Amniotic stem cell (primary cell): Measurements from ENCODE around the gene LAMA2.

ENCODE experiments used
- DNase-seq: peaks from one replicate; lab custom pipeline; 2025; lab: John Stamatoyannopoulos, UW

Gene LAMA2

GRCh38 chr6:129364037-129364436, 481.1 kb downstream of the LAMA2 start:
- DNase-seq: no peak

DNA sequence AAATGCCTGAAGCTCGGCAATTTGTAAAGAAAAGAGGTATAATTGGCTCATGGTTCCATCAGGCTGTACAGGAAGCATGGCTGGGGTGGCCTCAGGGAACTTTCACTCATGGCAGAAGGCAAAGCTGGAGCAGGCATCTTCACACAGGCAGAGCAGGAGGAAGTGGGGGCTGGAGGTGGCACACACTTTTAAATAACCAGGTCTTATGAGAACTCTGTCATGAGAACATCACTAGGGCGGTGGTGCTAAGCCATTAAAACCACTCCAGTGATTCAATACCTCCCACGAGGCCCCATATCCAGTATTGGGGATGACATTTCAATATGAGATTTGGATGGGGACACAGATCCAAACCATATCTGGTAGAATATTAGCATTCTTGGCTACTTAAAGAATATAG, 481.8 kb downstream of the LAMA2 start:
- no peak for DNase-seq

DNA sequence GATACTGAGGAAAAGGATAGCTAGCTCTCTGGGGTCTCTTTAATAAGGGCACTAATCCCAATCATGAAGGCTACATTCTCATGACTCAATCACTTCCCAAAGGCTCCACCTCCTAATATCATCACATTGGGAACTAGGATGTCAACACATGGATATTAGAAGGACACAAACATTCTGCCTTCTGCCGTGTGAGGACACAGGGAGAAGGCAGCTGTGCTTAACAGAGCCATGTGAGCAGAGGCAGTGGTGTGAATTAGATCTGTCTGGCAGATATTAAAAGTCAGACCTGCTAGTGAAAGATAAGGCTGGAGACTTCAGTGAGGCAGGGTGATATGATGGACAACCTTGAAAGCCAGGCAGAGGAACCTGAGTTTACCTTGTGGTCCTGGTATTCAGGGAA, 485.1 kb downstream of the LAMA2 start:
- DNase-seq: no peak

DNA sequence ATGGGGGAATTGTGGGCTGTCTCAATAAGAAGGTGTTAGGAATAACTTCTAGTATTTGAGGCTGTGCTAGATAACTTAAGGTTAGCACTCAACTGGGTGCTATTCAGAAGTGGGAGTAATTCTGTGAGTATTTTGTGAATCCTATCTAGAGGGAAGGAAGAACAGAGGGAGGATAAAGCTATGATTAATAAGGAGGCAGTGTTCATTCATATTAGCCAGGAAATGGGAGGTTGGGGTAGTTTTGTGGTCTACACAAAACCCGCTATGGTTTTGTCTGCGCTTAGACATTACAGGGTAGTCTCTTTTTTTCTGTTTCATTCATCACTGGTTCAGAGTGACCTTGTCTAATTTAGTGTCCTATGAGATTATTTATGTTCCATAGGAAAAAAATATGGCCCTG, 486.0 kb downstream of the LAMA2 start:
- DNase-seq: no peak

- DNase-seq: no peak
Observed at GRCh38 chr6:129369737-129370136, 486.8 kb downstream of the LAMA2 start.

DNA sequence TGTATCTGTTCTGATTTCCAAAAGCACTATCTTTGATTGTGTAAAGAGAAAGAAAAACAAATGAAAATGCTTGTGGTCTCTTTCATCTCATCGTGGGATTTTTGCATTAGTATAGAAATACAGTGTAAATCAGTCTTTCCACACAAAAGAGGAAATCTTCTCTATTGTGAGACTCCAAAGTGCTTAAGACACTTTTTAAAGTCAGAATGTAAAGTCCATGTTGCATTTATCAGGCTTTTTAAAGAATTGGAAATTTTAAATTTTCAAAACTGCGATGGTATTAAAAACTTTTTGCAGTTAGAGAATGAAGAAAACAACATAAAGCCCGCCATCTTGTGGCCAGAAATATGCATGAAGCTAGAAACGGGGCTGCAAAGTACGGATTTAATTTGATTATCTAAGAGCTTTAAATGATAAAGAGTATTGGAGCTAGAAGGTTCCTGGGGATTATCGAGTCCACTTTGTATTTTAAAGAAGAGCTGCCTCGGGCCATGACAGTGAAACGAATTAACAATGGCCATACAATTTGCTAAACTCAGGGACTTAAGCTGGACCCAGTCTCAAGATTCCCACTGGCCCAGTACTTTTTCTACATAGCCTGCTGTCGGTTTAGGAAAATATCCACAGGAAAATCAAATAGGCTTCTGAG, 487.5 kb downstream of the LAMA2 start:
- DNase-seq: peak; percentile 4

DNA sequence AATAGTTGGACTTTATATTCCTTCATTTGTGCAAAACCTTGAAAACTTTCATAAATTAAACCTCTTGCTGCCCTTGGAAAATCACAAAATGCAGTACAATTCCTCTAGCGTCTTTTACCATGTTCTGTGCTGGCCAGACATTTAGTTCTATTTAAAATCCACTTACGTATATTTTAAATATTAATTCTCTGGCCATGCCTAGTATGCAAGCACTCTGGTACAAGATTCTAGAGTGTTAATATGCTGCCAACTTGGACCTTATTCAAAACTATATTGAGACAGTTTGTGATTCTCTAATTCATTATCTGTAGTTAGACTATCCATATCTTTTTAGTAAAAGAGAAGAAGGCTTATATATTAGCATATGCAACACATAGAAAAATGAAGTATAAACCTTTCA, 498.9 kb downstream of the LAMA2 start:
- no peak for DNase-seq

GRCh38 chr6:129382916-129383315, 500.0 kb downstream of the LAMA2 start:
- no peak for DNase-seq

- no peak for DNase-seq
Observed at GRCh38 chr6:129385117-129385516, 502.2 kb downstream of the LAMA2 start.

DNA sequence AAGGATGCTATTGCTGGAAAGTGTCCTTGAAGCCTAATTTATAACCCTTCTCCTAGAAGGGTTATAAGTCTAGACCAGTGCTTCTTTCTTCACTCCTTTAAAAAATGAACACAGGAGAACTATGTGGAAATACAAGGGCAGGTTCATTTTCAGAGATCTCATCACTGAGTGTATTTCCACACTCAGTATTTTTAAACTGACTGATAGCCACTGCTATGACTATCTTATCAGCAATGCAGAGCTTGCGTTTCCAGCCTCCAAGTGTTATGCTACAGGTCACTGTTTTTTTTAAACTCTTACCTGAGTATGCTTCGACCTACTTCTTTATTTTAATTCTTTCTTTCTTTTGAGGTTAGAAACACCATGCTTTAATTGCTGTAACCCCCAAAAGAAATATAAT, 508.0 kb downstream of the LAMA2 start:
- DNase-seq: no peak

DNA sequence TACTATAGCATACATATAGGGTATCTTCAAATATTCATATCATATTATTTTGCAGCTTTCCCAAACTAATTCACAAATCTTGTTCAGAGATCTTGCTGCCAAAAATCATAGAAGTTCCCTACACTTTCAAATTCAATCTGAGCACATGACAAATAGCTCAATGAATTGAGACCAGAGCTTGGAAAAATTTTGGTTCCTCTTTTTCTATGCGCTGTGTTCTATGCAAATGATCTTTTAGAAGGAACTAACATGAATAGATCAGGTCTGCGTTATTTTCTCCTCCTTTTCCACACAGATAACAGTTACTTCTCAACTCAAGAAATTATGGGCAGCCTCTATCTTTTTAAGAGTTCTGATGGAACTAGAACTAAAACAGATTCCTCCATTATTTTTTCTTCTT, 510.7 kb downstream of the LAMA2 start:
- DNase-seq: no peak

DNA sequence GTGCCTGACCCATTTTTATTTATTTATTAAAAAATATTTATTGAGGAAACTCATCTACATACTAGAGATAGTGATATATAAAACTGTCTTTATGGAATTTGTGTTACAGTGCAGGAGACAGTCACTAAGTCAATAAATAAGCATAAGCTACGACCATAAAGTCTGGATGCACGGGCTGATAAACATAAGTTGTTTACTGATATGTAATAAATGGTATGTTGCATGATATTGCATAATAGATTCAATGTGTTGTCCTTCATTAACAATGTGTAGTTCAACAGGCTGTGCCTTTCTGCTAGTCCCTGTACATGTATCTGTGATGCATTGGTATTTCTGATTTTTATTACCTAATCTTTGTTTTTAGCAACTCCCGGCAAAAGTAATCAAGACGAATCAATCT, 515.8 kb downstream of the LAMA2 start:
- DNase-seq: no peak

DNA sequence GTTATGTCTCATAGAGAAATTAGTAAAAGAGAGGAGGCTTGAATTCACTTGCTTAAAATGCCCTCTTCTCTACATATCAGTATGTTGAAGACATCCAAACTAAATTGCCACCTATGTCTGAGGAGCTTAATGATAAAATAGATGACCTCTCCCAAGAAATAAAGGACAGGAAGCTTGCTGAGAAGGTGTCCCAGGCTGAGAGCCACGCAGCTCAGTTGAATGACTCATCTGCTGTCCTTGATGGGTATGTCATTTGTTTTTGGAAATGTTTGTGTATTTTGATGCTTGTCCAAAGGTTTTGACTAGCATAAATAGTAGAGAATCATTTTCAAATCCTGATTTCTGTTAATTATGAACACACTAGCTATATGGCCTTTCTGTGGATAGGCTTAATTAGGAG, 519.3 kb downstream of the LAMA2 start:
- DNase-seq: no peak

DNA sequence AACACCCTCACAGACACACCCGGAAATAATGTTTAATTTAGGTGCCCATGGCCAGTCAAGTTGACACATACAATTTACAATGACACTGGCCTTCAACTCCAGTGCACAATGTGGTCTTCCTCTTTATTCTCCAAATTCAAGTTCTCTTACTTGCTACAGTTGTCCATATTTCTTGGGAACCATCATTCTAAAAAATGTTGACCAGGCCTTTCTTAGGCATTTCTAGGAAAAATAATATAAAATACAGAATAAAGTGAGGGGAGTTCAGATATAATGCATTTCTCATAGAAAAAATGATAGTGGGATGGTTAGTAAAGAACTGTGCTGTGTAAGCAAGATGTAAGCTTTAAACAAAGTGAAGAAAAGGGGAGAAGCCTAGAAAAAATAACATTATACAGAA, 528.2 kb downstream of the LAMA2 start:
- no peak for DNase-seq

DNA sequence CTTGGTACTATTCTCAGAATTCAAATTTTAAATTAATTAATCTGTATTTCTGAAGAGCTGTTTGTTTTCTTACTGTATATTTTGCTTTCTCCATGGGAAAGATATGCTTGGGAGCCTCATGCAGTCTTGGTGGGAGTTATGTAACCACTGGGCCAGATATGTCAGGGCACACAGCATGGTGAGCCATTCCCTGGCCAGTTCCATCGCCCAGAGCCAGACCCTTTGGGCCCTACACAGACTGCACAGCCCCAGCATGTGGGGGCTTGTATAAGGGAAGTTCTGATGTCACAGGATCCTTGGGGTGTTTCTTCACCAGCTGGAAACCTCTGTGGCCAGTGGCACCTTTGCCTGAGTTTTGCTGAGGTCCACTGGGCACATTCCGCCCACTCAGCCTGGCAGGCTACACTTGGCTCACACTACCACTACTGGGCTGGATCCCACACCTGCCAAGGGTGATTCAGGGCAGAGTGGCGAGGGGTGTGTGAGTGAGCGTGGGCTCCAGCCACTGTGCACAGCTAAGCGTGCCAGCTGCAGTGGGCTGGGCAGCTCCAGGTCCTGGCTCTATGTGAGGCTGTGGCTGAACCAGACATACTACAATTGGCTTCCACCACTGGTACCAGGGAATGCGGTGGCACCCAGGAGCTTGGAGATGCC, 533.5 kb downstream of the LAMA2 start:
- DNase-seq: no peak

DNA sequence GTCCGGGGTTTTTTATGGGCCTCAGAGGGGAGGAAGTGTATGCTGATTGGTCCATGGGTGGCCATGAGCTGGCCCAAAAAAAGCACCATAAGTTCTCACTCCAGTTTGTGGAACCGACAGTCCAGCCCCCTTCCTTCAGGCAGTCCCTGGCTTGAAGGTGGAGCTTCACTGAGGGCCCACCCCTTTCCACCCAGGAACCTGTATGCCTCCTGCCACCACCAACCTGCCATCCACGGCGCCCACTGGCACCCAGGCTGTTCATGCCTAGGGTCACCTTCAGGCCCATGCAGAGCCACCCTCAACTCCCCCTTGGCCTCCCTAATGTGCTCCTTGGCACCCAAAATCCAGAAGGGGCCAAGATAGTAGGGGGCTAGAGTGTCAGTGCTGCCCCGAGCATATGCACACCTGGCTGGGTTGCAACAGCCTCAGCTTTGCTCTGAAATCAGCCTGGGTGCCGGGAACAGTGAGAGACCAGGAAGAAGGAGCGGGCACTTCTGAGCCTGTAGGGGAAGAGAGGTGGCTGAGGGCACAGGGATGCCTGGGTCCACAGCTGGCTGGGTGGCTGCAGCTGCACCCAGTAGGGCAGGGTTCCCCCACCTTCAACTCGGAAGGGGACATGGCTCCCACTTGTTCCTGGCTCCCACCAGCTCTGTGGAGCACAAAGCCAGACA, 534.6 kb downstream of the LAMA2 start:
- DNase-seq: no peak

GRCh38 chr6:129419324-129419723, 536.4 kb downstream of the LAMA2 start:
- DNase-seq: no peak

GRCh38 chr6:129426343-129426742, 543.4 kb downstream of the LAMA2 start:
- DNase-seq: no peak

DNA sequence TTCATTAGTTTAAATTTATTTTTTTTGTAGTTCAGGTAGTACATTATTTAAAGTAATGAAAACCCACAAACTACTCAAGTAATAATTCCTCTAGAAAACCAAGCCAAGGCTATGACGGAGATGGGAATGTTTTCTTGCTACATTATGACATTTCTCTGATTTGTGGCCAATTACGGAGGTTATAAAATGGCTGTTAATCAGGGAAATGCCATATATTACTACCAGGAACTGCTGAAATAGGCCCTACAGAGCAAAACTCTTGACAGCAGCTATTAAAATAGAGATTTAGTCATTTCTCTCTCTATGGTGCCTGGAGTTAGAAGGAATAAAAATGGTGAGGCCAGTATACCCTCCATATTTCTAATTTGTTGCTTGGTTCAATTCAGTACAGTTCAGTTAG, 547.0 kb downstream of the LAMA2 start:
- DNase-seq: no peak

DNA sequence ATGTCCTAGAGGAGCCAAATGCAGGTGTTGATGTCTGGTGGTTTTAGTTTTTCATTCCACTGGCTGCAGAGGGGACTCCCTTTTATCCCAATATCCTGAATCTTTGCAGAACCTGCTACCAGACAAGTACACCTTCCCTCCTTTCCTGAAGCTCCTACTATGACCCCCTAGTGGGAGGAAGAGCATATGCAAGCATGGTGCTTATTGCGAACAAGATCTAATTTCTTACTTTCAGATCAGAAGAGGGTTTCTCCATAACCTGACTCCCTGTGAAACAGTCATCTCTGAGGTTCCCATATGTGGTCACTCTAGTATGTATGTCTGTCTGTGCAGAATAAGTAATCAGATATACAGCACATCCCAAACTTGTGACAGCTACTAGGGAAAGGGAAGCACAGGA, 549.8 kb downstream of the LAMA2 start:
- no peak for DNase-seq

DNA sequence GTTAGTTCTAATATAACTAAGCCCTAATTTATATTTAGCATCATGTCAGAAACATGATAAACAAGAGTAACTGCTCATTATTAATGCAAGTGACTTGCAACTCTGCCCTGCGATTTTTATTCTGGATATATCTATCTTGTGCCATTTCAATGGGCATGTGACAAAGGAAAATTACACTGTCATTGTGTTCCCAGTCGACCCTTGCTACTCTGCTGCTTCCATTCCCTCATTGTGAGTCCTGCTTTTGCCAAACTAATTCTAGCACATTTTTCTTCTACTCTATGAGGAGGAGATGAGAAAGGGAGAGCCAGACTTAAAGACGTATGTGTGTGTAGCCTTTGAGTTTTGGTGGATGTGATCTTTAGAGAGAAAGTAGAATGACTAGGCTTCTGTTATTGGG, 551.2 kb downstream of the LAMA2 start:
- no peak for DNase-seq

DNA sequence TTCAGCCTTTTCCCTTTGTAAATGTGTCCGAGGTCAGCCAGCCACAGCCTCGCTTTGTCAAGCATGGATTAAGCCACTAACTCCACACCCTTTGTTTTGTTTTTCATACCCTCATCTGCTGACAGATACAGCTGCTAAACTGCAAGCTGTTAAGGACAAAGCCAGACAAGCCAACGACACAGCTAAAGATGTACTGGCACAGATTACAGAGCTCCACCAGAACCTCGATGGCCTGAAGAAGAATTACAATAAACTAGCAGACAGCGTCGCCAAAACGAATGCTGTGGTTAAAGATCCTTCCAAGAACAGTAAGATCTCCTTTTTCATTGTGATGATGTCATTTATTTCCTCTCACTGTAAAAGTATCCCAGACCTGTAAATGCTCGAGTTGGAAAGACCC, 557.8 kb downstream of the LAMA2 start:
- no peak for DNase-seq

DNA sequence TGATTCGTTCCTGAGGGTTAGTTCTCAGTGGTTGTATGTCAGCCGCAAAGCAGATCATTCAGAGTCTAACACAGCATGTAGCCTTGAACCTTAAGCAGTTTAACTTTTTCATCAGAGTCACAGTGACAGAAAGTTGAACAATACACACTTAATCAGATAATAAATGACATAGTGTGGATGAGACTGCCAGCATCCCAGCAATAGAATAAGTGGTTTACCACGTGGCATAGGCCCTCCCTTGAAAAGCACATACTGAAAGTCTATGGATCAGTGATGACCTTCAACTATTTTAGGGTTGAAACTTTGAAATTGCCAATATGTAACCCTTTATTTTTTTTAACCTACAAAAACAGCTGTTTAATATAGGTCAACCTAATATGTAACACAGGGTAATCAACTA, 561.7 kb downstream of the LAMA2 start:
- DNase-seq: no peak
